H1 (cell line): ENCODE measurements around the gene HIVEP3. TPM values are rescaled to one million over a fixed set of nuclear protein-coding genes. Genes with fewer than 3 reads are reported as not detected.

Source experiments
- CTCF ChIA-PET: fragments of 300-600 bp; sonication (Branson Sonifier 250); formaldehyde crosslinking; loops from one replicate; lab custom pipeline; 2021; ENCODE audit not compliant: partially characterized antibody; lab: Charles Lee
- POLR2A ChIA-PET: fragments of 300-600 bp; sonication (Branson Sonifier 250); formaldehyde crosslinking; loops from one replicate; lab custom pipeline; 2021; ENCODE audit warnings: inconsistent platforms; ENCODE audit not compliant: partially characterized antibody; lab: Charles Lee
- DNase-seq, 2 experiments: peaks; one replicate each; pipeline versions ENCODE4 v3.0.0 to v3.0.0-alpha.2; 2010 to 2022; ENCODE audit warnings: low spot score in 2 of 2, low read depth in 1 of 2, mixed read lengths in 1 of 2
- FAIRE-seq: peaks from 2 replicates; lab custom pipeline; 2011; peaks lifted over from hg19 to GRCh38; lab: Jason Lieb, UNC
- H2AFZ ChIP-seq: 2 replicates; pipeline ENCODE4 v1.8.1; 2012; ENCODE audit warnings: low read length, inconsistent platforms
- H2AK5ac ChIP-seq: 2 replicates; pipeline ENCODE4 v1.6.1; 2013; ENCODE audit warnings: low read depth, low read length
- H2BK120ac ChIP-seq: replicated peaks from 2 replicates; pipeline ENCODE3; 2013; ENCODE audit warnings: low read depth, low read length, inconsistent platforms
- H2BK12ac ChIP-seq: 2 replicates; pipeline ENCODE4 v1.6.1; 2013; ENCODE audit warnings: low read depth, low read length
- H2BK15ac ChIP-seq: 2 replicates; pipeline ENCODE4 v1.6.1; 2013; ENCODE audit warnings: low read length
- H2BK20ac ChIP-seq: 2 replicates; pipeline ENCODE4 v1.6.1; 2013; ENCODE audit warnings: low read length
- H2BK5ac ChIP-seq: 2 replicates; pipeline ENCODE4 v1.6.1; 2013; ENCODE audit warnings: low read depth, low read length
- H3K14ac ChIP-seq: 2 replicates; pipeline ENCODE4 v1.6.1; 2013; ENCODE audit warnings: inconsistent platforms; ENCODE audit not compliant: insufficient read length
- H3K18ac ChIP-seq: 2 replicates; pipeline ENCODE4 v1.6.1; 2013; ENCODE audit warnings: low read length; ENCODE audit errors: extremely low read depth
- H3K23ac ChIP-seq: 2 replicates; pipeline ENCODE4 v1.6.1; 2013; ENCODE audit warnings: inconsistent platforms; ENCODE audit not compliant: insufficient read length
- H3K23me2 ChIP-seq: 2 replicates; pipeline ENCODE4 v1.6.1; 2013; ENCODE audit warnings: low read depth, low read length
- H3K27ac ChIP-seq: 2 replicates; pipeline ENCODE4 v1.6.1; 2011; ENCODE audit warnings: low read depth, low read length, inconsistent platforms
- H3K27me3 ChIP-seq, 4 experiments: replicated peaks in 1 of 4; 1 replicate in 1 of 4; 2 replicates in 3 of 4; pipeline versions ENCODE4 v1.6.1 to v1.8.1; 2011 to 2013; ENCODE audit warnings: low read length in 3 of 4, mild to moderate bottlenecking in 3 of 4, inconsistent platforms in 2 of 4, mixed read lengths in 2 of 4, moderate library complexity in 1 of 4; ENCODE audit not compliant: control insufficient read depth in 3 of 4, insufficient read depth in 3 of 4; ENCODE audit errors: extremely low read depth in 1 of 4
- H3K36me3 ChIP-seq, 4 experiments: 2 replicates each; pipeline versions ENCODE4 v1.6.1 to v1.8.1; 2011 to 2013; ENCODE audit warnings: mild to moderate bottlenecking in 4 of 4, low read length in 3 of 4, moderate library complexity in 2 of 4, control low read depth in 1 of 4, inconsistent platforms in 1 of 4; ENCODE audit not compliant: insufficient read depth in 4 of 4, control insufficient read depth in 2 of 4
- H3K4ac ChIP-seq: replicated peaks from 2 replicates; pipeline ENCODE3; 2013; ENCODE audit warnings: low read length, low read depth, mixed read lengths, inconsistent platforms; ENCODE audit not compliant: insufficient read length
- H3K4me1 ChIP-seq, 4 experiments: replicated peaks in 1 of 4; 1 replicate in 1 of 4; 2 replicates in 3 of 4; pipeline versions ENCODE4 v1.6.1 to v1.8.1; 2011 to 2013; ENCODE audit warnings: low read length in 3 of 4, inconsistent platforms in 2 of 4, mixed read lengths in 1 of 4; ENCODE audit not compliant: insufficient read depth in 4 of 4, control insufficient read depth in 3 of 4
- H3K4me2 ChIP-seq, 2 experiments: 2 replicates each; pipeline versions ENCODE4 v1.6.1 to v1.8.1; 2011 to 2013; ENCODE audit warnings: low read depth in 2 of 2, low read length in 2 of 2, control low read depth in 1 of 2, inconsistent platforms in 1 of 2, mild to moderate bottlenecking in 1 of 2; ENCODE audit not compliant: insufficient read depth in 1 of 2
- H3K4me3 ChIP-seq, 4 experiments: fragments of 200-600, 300-600 bp in 1 of 4; sonication (generic), shearing (Covaris generic), sonication (Bioruptor Twin) in 1 of 4; 2 replicates each; pipeline versions ENCODE4 v1.5.1 to v1.8.1; 2011 to 2016; ENCODE audit warnings: low read length in 4 of 4, low read depth in 3 of 4, control low read depth in 2 of 4, inconsistent platforms in 2 of 4, mild to moderate bottlenecking in 2 of 4, mixed read lengths in 1 of 4, moderate library complexity in 1 of 4; ENCODE audit not compliant: insufficient read depth in 2 of 4; ENCODE audit errors: extremely low read depth in 1 of 4
- H3K56ac ChIP-seq: replicated peaks from 2 replicates; pipeline ENCODE3; 2013; ENCODE audit warnings: low read depth, mild to moderate bottlenecking, mixed read lengths, low read length, inconsistent platforms; ENCODE audit not compliant: insufficient read length
- H3K79me1 ChIP-seq: 2 replicates; pipeline ENCODE4 v1.6.1; 2013; ENCODE audit warnings: low read depth, low read length, control low read depth
- H3K79me2 ChIP-seq, 2 experiments: 2 replicates each; pipeline versions ENCODE4 v1.6.1 to v1.8.1; 2012 to 2013; ENCODE audit warnings: low read length in 2 of 2, mild to moderate bottlenecking in 2 of 2, inconsistent platforms in 1 of 2; ENCODE audit not compliant: insufficient read depth in 2 of 2, control insufficient read depth in 1 of 2
- H3K9ac ChIP-seq, 4 experiments: replicated peaks in 1 of 4; 1 replicate in 1 of 4; 2 replicates in 3 of 4; pipeline versions ENCODE4 v1.6.1 to v1.8.1; 2011 to 2013; ENCODE audit warnings: low read depth in 3 of 4, low read length in 3 of 4, control low read depth in 2 of 4, mild to moderate bottlenecking in 2 of 4, moderate library complexity in 2 of 4, inconsistent platforms in 1 of 4; ENCODE audit errors: extremely low read depth in 1 of 4
- H3K9me3 ChIP-seq, 2 experiments: 2 replicates each; pipeline versions ENCODE4 v1.6.1 to v1.8.1; 2012 to 2013; ENCODE audit warnings: mild to moderate bottlenecking in 2 of 2, moderate library complexity in 2 of 2, control low read depth in 1 of 2, inconsistent platforms in 1 of 2, low read depth in 1 of 2, low read length in 1 of 2, mixed read lengths in 1 of 2; ENCODE audit not compliant: insufficient read depth in 2 of 2
- H4K20me1 ChIP-seq, 2 experiments: replicated peaks in 1 of 2; 2 replicates each; pipeline versions ENCODE3 to v1.8.1; 2011 to 2013; ENCODE audit warnings: inconsistent platforms in 2 of 2, low read length in 2 of 2, mild to moderate bottlenecking in 1 of 2; ENCODE audit not compliant: insufficient read depth in 2 of 2, control insufficient read depth in 1 of 2
- H4K5ac ChIP-seq: 2 replicates; pipeline ENCODE4 v1.6.1; 2013; ENCODE audit warnings: low read length, low read depth, mixed read lengths, inconsistent platforms; ENCODE audit not compliant: insufficient read length
- H4K8ac ChIP-seq: 2 replicates; pipeline ENCODE4 v1.8.0; 2013; ENCODE audit warnings: mild to moderate bottlenecking, moderate library complexity, low read length, inconsistent platforms; ENCODE audit not compliant: insufficient read depth; ENCODE audit errors: extremely low read depth
- H4K91ac ChIP-seq: replicated peaks from 2 replicates; pipeline ENCODE3; 2013; ENCODE audit warnings: low read length, mixed read lengths, inconsistent platforms; ENCODE audit not compliant: insufficient read length
- BACH1 ChIP-seq: IDR thresholded peaks from 2 replicates; pipeline ENCODE4 v1.6.1; 2012; ENCODE audit warnings: low read length, improper control_type of control experiment
- EZH2 ChIP-seq: fragments of 200-600 bp; sonication (generic); IDR thresholded peaks from 2 replicates; pipeline ENCODE4 v1.7.1; 2012; ENCODE audit warnings: low read depth, mild to moderate bottlenecking, moderate library complexity, low read length, inconsistent platforms; ENCODE audit not compliant: severe bottlenecking
- WGBS, 2 experiments: shearing (Covaris generic) in 1 of 2; methylation state at CpG; one replicate each; pipeline versions ENCODE4 v1.1.6 to v1.1.7; 2013 to 2015; ENCODE audit warnings: low lambda C conversion rate in 2 of 2, mixed read lengths in 2 of 2, inconsistent platforms in 1 of 2, low coverage in 1 of 2, missing lambda C conversion rate in 1 of 2; ENCODE audit not compliant: insufficient replicate concordance in 2 of 2, insufficient coverage in 1 of 2, insufficient read length in 1 of 2; ENCODE audit errors: extremely low coverage in 1 of 2, missing lambda C conversion rate in 1 of 2; 5-methylcytosine and 5-hydroxymethylcytosine counted together
- polyA plus RNA-seq, 7 experiments: library from polyadenylated mRNA; depleted of rRNA in 3 of 7; stranded (reverse) in 5 of 7; unstranded in 2 of 7; fragments of >200 nt in 5 of 7; fragments of 200-250 nt in 2 of 7; gene quantifications; 1 replicate in 5 of 7; 2 replicates in 1 of 7; 4 replicates in 1 of 7; pipeline versions ENCODE4 v1.2.1 to v1.2.3, GENCODE V29; 2011 to 2013; ENCODE audit warnings: missing spikeins in 2 of 7, mixed read lengths in 2 of 7
- total RNA-seq: library from RNA; stranded (reverse); fragmentation: NEBNext Ultra II Directional; extraction: Animal tissue kit (Norgen Biotek cat#: 25700); gene quantifications from 2 replicates; pipeline ENCODE4 v1.2.1, GENCODE V29; 2021

HIVEP3 gene
- total and polyA plus RNA-seq, 2 of the 8 experiments (the other 6 are each of a cell fraction or from before 2014, with no cell fraction given): 0.24 to 0.69 TPM

DNA sequence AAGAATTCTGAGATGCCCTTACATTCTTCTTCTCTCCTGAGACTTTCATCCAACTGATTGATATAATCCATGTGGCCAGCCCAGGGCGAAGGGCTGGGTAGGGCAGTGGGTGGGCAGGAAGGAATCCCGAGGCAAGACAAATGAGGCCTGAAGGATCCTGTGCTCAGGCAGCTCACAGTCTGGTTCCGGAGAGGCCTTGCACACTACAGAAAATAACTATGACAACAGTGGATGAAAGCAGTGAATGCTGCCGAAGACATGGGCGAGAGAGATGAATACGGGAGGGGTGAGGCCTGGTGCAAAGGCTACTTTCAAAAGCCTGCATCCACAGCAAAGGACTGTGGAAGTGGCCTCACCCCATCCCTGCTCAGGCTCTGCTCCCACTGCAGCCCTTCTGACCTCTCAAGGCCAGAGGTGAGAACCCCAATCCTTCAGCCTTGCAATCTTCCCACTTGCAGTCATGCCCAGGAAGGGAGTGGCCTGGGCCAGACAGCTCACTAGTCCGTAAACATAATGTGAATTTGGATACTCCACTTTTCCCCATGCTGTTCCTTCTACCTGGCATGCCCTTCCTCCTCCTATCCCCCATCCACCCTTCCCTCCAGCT, 250.6 kb downstream of the HIVEP3 start:
- CTCF ChIA-PET: interaction anchor here (1.1 to 1.4 kb wide), 3 partner anchors 10 to 89 kb away, joined by 3 to 4 read pairs (median 4); no protein-coding TSS in a partner anchor
- DNase-seq (no peak), FAIRE-seq (no peak)
- H2AK5ac ChIP-seq: no peak overlapping the region
- H3K9me3 ChIP-seq: no peaks in the 10 kb centered on the region
- H2AFZ ChIP-seq: no peak overlapping the region
- 76% methylated on average over 7 of the region's 7 CpGs; no CpG with 5 or more reads in 1 of the 2 experiments for WGBS, 2 experiments
- no peak overlapping the region for H4K91ac ChIP-seq
- no peaks in the 10 kb centered on the region for H3K36me3 ChIP-seq
- peaks cover 0 to 7% (median 1%) of the 10 kb centered on the region in 4 experiments; a peak in 5 of 7 replicates for H3K4me1 ChIP-seq
- no peak overlapping the region for H3K9ac ChIP-seq
- no peak overlapping the region for H3K23ac ChIP-seq
- no peak overlapping the region for H4K5ac ChIP-seq
- H3K14ac ChIP-seq: no peak overlapping the region
- H3K56ac ChIP-seq: no peak overlapping the region
- no peaks in the 10 kb centered on the region; the same call in 1 of the 2 replicates for H3K79me1 ChIP-seq
- no peaks in the 10 kb centered on the region for H3K79me2 ChIP-seq
- no peak overlapping the region for H3K4me3 ChIP-seq
- H3K27ac ChIP-seq: no peak overlapping the region
- H4K20me1 ChIP-seq: peaks cover 0 to 2% of the 10 kb centered on the region in 2 experiments
- peaks cover 0 to 8% (median 7%) of the 10 kb centered on the region in 4 experiments; a peak in 6 of 7 replicates for H3K27me3 ChIP-seq
- H2BK20ac ChIP-seq: no peak overlapping the region
- H2BK15ac ChIP-seq: no peak overlapping the region
- no peak overlapping the region; the same call in 1 of the 2 replicates for H4K8ac ChIP-seq
- H3K23me2 ChIP-seq: no peaks in the 10 kb centered on the region
- no peak overlapping the region for H3K4ac ChIP-seq
- H2BK12ac ChIP-seq: no peak overlapping the region
- H2BK120ac ChIP-seq: no peak overlapping the region
- no peak overlapping the region for H2BK5ac ChIP-seq
- no peak overlapping the region for H3K4me2 ChIP-seq
- no peak overlapping the region for H3K18ac ChIP-seq
- POLR2A ChIA-PET: no interaction called here
- TF ChIP-seq EZH2: no peak
- no peak for TF ChIP-seq BACH1
